GM06990 (cell line): Measurements from ENCODE around the gene ETDC.

ENCODE experiments used
- DNase-seq: peaks from one replicate; pipeline ENCODE4 v3.0.0-alpha.2; 2011; ENCODE audit not compliant: insufficient read length; ENCODE audit errors: extremely low read depth
- H3K27me3 ChIP-seq: replicated peaks from 2 replicates; pipeline ENCODE4 v1.6.0; 2011; ENCODE audit warnings: low read length; ENCODE audit not compliant: control insufficient read depth, insufficient read depth
- H3K36me3 ChIP-seq: 2 replicates; pipeline ENCODE4 v1.5.1; 2011; ENCODE audit warnings: low read length; ENCODE audit not compliant: control insufficient read depth, insufficient read depth
- H3K4me3 ChIP-seq: replicated peaks from 2 replicates; pipeline ENCODE4 v1.5.1; 2011; ENCODE audit warnings: low read depth, mild to moderate bottlenecking, control low read depth, low read length
- CTCF ChIP-seq: IDR thresholded peaks from 2 replicates; pipeline ENCODE4 v1.5.1; 2011; ENCODE audit warnings: low read length, control low read depth, mild to moderate bottlenecking, inconsistent platforms; ENCODE audit not compliant: insufficient read depth, poor library complexity, severe bottlenecking

ETDC gene

DNA sequence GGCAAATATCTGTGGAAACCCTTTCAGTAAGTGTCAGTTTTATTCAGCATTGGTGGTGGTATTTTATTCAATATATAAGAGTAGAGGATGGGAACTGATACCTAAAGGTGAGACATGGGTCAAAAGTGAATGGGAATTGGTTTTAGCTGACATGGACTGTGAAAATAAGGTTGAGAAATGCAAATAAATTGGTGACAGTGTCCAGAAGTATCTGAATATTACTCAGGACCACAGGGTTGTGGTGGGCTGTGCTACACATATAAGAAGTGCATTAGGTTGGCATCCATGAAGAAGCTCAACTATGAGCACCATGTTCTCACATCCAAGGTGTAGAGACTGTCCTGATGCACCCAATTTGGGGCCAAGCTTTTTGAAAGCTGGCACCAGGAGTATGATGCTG is 45.0 kb downstream of the ETDC start:
- H3K27me3 ChIP-seq: no peaks in the 10 kb centered on the region
- TF ChIP-seq CTCF: no peak
- no peak for DNase-seq

More for the DNA sequence above, 45.0 kb downstream of the ETDC start:
- H3K4me3 ChIP-seq: no peak overlapping the region
- no peaks in the 10 kb centered on the region for H3K36me3 ChIP-seq
